Loucy (cell line): ENCODE measurements around the gene CALN1.

ENCODE experiments used
- CTCF ChIP-seq: fragments of 200-600 bp; sonication (generic); conservative IDR thresholded peaks from 2 replicates; pipeline ENCODE4 v1.5.1; 2014; ENCODE audit warnings: mild to moderate bottlenecking, antibody characterized with exemption, low read length
- EZH2phosphoT487 ChIP-seq: fragments of 200-600 bp; IDR thresholded peaks from 2 replicates; pipeline ENCODE4 v1.6.1; 2018; ENCODE audit warnings: antibody characterized with exemption, mild to moderate bottlenecking, moderate library complexity, borderline replicate concordance

GRCh38 chr7:71829515-71829914 is 582.6 kb downstream of the CALN1 start:
- TF ChIP-seq CTCF: no peak
- no peak for TF ChIP-seq EZH2phosphoT487
